Adipocyte (in vitro differentiated cells): Measurements from ENCODE around the gene NFATC1.

Experiments
- DNase-seq: peaks from one replicate; pipeline ENCODE4 v3.0.0-alpha.2; 2015; ENCODE audit warnings: low read depth
- H3K27me3 ChIP-seq: replicated peaks from 2 replicates; pipeline ENCODE4 v1.7.0; 2013; ENCODE audit warnings: mild to moderate bottlenecking, low read length, moderate library complexity; ENCODE audit not compliant: control insufficient read depth, insufficient read depth
- H3K36me3 ChIP-seq: 2 replicates; pipeline ENCODE4 v1.7.0; 2013; ENCODE audit warnings: low read length, mild to moderate bottlenecking, moderate library complexity; ENCODE audit not compliant: control insufficient read depth, insufficient read depth, severe bottlenecking
- H3K4me1 ChIP-seq: 2 replicates; pipeline ENCODE4 v1.7.0; 2013; ENCODE audit warnings: mild to moderate bottlenecking, low read length, moderate library complexity; ENCODE audit not compliant: control insufficient read depth, insufficient read depth
- H3K4me3 ChIP-seq: 2 replicates; pipeline ENCODE4 v1.7.0; 2013; ENCODE audit warnings: mild to moderate bottlenecking, low read length, moderate library complexity
- H3K9ac ChIP-seq: 2 replicates; pipeline ENCODE4 v1.7.0; 2013; ENCODE audit warnings: mild to moderate bottlenecking, low read length, moderate library complexity
- H3K9me3 ChIP-seq: 2 replicates; pipeline ENCODE4 v1.7.0; 2013; ENCODE audit warnings: mild to moderate bottlenecking, low read length, moderate library complexity; ENCODE audit not compliant: control insufficient read depth

NFATC1 gene

DNA sequence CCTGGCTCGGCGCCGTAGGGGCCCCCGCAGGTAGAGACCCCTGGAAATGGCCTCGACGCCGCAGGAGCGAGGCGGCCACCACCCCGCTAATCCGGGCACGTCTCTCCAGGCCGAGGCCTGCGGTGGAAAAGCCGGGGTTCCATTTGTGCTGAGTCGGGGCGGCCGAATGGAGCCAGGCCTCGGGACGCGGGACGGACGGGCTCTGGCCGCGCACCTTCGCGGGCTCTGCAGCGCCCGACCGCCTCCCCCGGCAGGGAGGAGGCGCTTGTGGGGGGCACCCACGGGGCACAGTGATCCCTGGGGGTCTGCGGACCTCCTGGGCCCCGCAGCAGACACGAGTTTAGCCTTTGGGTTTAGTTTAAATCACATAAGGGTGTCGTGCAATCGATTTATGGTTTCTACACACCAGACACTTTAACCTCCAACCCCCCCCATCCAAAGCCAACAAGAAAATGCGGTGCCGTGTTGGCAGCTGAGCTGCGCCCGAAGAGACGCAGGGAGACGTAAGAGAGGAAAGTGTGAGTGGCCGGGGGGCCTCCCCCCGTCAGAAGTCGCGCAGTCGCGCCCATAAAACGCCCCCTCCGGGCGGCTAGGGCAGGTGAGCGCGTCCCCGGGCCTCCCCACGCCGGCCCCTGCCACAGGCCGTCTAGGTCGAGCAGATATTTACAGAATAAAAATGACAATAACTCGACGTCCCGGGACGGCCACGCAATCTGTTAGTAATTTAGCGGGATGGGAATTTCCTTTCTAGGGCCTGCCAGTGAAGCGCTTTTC is 1.0 kb upstream of the NFATC1 start:
- Histone ChIP-seq H3K27me3 (peaks cover 25% of the 10 kb centered on the region), H3K36me3 (no peaks in the 10 kb centered on the region), H3K4me3 (no peak overlapping the region), H3K4me1 (peaks cover 6% of the 10 kb centered on the region), H3K9me3 (no peaks in the 10 kb centered on the region), H3K9ac (no peak overlapping the region)
- peak; percentile 82 for DNase-seq

DNA sequence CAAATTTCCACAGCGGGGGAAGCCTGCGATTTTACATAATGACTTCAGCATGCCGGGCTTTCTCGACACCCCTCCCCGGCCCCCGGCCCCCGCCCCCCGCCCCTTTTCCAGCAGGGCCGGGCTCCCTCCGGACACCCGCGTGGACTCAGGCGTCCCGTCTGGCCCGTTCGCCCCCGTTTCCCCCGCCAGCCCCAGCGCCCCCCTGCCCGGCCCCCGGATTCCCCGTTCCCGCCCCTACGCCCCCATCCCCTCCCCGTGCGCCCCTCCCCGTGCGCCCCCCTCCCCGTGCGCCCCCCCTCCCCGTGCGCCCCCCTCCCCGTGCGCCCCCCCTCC is 456 bp upstream of the NFATC1 start:
- H3K4me1 ChIP-seq, result peaks cover 6% of the 10 kb centered on the region
- no peak for DNase-seq
- H3K9ac ChIP-seq, result no peak overlapping the region
- H3K9me3 ChIP-seq, result no peaks in the 10 kb centered on the region
- peaks cover 20% of the 10 kb centered on the region for H3K27me3 ChIP-seq
- no peaks in the 10 kb centered on the region for H3K36me3 ChIP-seq
- no peak overlapping the region for H3K4me3 ChIP-seq

DNA sequence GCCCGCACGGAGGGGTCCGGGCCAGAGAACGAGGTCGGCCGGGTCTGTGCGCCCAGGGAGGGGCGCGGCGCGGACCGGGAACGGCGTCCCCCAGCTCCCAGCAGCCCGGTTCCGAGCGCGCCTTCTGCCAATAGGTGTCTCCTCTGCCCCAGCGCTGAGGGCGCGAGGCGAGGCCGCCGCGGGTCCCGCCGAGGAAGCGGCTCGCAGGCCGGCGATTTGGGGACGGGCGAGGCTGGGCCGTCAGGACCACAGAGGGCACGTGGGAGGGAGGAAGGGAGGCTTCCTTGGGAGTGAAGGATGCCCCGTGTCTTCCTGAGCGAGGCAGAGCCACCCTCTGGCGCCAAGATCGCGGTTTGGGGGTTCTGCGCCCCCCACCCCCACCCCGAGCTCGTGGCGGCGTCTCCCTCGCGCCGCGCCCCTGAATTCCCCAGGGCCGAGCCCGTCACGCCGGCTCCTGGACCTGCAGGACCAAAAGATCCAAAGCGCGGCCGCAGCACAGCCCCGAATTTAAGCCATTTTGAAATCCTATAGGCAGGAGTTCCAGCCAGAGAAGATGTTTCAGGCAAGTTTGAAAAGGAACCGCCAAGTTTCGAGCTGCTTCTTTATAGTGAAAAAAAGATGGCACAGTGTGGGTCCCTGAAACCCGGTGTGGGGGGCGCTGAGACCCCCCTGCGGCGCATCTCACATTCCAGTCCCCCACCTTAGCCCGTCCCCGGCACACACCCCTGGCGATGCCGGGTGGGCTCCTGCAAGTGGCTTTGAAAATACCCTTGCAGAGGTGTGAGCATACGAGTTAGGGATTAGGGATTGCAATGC is 909 bp downstream of the NFATC1 start:
- Histone ChIP-seq H3K4me3 (peak overlapping the region; percentile 59), H3K9ac (no peak overlapping the region), H3K36me3 (no peaks in the 10 kb centered on the region), H3K27me3 (peaks cover 12% of the 10 kb centered on the region), H3K9me3 (no peaks in the 10 kb centered on the region), H3K4me1 (peaks cover 6% of the 10 kb centered on the region)
- peak; percentile 78 for DNase-seq

DNA sequence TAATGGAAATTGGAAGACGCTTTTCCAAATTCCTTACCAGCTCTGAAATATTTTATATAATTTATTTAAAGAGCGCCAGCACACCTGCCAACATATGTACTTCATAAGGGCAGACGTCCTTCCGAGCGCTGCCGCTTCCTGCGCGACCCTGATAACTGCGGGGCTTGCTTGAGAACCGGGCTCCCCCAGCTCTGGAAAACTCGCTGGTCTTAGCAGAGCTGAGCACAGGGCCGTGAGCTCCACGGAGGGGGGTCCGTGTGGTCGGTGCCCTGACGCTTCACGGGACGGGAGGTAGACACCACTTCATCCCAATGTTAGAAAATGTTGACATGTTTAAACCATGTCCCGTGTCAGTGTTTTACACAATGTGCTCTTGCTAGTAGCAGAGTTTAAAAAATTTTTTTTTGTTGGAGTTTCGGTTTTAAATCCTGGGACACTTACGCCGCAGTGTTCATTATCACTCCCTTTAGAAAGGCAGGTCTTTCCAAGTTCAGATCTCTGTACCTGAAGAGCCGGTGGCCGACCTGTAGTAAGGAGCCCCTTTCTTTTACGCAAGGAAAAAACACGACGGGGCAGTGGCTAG is 1.6 kb downstream of the NFATC1 start:
- Histone ChIP-seq H3K4me3 (no peak overlapping the region), H3K4me1 (peaks cover 6% of the 10 kb centered on the region), H3K9me3 (no peaks in the 10 kb centered on the region), H3K9ac (no peak overlapping the region), H3K27me3 (peaks cover 7% of the 10 kb centered on the region), H3K36me3 (no peaks in the 10 kb centered on the region)
- no peak for DNase-seq

DNA sequence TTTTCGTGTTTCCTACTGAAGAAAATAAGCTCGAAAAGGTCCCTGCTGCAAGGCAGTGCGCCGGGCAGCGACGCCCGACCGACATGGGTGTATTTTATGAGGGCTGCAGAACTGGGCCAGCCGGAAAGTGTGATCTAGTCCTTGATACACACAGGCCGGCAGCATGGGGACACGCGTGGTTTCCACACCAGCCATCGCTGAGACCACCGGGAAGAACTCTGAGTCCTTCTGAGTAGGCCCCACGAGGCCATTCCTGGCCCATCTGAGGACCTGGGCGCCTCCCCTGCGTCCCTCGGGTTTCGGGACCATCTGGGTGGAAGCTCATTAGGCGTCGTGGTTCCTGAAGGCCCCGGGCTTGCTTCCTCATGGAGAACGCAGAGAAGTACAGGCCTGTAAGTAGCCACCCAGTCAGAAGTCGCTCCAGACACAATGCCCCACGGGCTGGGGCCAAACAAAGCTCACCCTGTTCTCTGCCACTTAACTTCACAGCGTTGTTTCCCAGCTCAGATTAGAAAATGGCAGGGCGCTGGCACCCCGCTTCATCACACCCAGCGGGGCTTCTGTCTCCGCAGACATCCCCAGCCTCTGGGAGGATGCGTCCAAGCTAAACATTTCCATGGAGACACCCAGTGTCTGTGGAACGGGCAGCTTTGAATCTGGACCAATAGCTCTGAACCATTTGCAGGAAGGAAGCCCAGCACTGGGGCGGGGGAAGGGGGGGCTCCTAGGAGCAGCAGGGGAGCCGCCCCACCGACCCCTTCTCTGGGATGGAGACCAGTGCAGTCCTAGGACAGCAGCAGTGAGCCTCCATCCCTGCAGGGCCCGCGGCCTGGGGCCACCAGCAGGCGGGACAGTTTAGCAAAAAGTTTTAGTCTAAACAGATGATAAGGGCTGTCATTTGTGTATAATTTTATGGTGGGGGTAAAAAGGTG is 2.4 kb downstream of the NFATC1 start:
- no peak for DNase-seq
- Histone ChIP-seq H3K9ac (no peak overlapping the region), H3K9me3 (no peaks in the 10 kb centered on the region), H3K36me3 (no peaks in the 10 kb centered on the region), H3K4me1 (peaks cover 9% of the 10 kb centered on the region), H3K4me3 (no peak overlapping the region), H3K27me3 (no peaks in the 10 kb centered on the region)

DNA sequence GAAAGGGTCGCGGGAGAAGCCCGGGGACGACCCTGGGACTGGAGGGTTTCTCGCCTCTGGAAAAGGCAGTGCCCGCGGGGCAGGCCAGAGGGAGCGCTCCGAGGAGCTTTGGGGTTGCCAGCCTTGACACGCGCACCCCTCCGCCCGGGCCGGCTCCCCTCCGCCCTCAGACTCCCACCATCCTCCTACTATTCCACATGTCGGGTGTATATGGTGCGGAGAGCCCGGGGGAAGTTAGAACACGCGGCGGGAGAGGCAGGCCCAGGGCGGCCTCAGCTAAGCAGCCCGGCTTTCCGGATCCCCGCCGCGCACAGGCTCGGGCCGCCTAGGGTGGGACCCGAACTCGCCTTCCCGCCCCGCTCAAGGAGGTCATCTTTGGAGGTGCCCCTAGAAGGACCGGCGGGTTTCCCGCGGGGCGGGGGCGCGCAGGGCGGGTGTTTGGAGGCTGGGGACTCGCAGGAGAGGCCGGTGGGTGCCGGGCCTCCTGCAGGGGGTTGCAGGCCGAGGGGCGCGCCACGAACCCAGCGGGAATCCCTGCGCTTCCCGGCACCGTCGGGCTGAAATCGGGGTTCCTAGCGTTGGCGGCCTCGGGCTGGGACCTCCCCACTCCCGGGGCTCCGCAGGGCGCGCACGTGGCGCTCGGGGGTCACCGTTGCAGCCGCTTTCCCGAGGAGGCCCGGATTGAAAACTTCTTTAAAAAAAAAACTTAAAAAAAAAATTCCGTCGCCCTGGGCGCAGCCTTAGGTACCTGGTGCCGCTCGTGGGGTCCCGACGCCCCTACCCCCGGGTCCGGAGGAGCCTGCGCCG is 3.7 kb downstream of the NFATC1 start:
- Histone ChIP-seq H3K27me3 (no peaks in the 10 kb centered on the region), H3K4me1 (peaks cover 12% of the 10 kb centered on the region), H3K9ac (peak overlapping the region; percentile 29), H3K36me3 (no peaks in the 10 kb centered on the region), H3K9me3 (no peaks in the 10 kb centered on the region), H3K4me3 (peak overlapping the region; percentile 67)
- no peak for DNase-seq

DNA sequence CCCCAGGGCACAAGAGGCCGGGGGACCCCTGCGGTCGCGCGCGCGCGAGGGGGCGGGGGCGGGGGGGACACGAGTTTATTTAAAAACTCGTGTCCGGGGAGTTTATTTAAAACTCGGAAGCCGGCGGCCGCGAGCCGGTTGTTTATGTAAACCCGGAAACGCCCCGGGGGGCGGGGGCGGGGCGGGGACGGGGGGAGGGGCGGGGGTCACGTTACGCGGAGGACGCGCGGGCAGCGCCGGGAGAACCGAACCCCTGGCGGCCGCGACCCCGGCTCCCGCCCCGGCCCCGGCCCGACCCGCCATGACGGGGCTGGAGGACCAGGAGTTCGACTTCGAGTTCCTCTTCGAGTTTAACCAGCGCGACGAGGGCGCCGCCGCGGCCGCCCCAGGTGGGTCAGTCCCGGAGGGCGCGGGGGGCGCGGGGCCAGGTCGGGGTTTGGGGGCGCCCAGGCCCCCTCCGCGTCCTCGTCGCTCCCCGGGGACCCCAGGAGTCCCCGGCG is 4.4 kb downstream of the NFATC1 start:
- H3K36me3 ChIP-seq, result no peaks in the 10 kb centered on the region
- H3K9ac ChIP-seq, result peak overlapping the region; percentile 62
- no peaks in the 10 kb centered on the region for H3K27me3 ChIP-seq
- peaks cover 12% of the 10 kb centered on the region for H3K4me1 ChIP-seq
- peak overlapping the region; percentile 71 for H3K4me3 ChIP-seq
- no peaks in the 10 kb centered on the region for H3K9me3 ChIP-seq
- DNase-seq, result peak; percentile 70

DNA sequence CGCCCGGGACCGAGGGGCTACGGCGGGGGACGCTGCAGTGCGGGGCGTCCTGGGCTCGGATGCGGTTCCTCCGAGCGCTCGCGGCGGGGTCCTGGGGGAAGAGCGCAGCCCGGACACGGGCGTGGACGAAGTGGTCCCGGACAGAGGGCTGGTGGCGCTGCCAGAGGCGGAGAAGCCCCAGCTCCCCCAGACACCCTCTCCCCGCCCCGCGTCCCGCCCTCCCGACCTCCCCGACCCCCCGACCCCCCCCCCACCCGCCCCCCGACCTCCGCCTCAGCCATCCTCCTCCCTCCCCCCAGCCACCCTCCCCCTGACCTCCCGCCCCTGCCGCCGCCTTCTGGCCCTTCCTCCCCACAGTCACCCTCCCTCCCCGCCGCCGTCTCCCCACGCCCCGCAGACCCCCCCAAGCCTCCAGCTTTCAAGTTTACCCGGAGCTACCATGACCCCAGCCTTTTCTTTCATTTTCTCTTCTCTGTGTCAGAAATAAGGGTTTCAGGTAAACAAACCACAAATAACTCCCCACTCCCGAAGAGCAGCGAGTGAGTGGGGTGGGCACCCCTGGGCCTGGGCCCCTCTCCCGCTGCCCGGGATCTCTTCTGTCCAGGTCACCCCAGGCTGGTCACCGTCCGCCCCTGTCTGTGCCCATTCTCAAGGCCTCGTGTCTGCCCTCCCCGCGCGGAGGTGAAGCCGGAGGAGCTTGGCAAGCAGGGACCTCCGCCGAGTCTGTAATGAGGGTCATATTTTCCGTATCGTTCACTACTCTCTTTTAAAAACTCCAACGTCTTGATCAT is 5.1 kb downstream of the NFATC1 start:
- Histone ChIP-seq H3K4me3 (peak overlapping the region; percentile 71), H3K4me1 (peaks cover 12% of the 10 kb centered on the region), H3K27me3 (no peaks in the 10 kb centered on the region), H3K9ac (peak overlapping the region; percentile 62), H3K9me3 (no peaks in the 10 kb centered on the region), H3K36me3 (no peaks in the 10 kb centered on the region)
- DNase-seq, result peak; percentile 37

DNA sequence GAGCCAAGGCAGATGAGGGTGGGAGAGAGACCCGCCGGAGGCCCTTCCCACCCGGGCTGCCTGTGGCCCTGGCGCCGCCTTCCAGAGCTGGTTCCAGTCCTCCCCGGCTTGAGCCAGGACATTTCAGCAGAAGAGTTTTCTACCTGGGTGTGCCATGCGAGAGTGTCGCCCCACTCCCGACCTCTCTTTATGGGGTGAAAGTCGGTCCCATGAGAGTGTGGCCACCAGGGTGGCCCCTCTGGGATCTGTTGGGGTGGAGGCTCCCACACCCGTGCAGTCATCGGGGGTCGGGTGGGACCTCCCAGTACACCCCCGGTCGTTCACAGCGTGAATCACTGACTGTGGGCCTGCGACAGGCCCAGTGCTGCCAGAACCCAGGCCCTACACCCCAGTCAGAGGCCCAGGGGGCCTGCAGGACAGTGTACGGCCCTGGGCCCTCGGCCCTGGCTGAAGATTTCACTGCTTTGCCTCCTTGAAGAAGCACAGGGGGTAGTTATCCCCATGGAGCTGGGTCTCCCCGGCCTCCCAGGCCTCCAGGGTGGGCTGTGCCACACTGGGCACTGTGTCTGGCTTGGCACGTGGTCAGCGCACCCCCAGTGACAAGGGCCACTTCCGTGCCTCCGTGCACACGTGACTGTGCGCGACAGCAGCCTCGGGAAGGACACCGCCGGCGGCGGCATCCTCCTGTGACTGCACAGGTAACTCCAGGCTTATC is 5.9 kb downstream of the NFATC1 start:
- Histone ChIP-seq H3K9me3 (no peaks in the 10 kb centered on the region), H3K9ac (no peak overlapping the region), H3K36me3 (no peaks in the 10 kb centered on the region), H3K4me3 (no peak overlapping the region), H3K4me1 (peaks cover 12% of the 10 kb centered on the region), H3K27me3 (no peaks in the 10 kb centered on the region)
- no peak for DNase-seq
